ENCODE measurements around the gene GLDN.

DNA sequence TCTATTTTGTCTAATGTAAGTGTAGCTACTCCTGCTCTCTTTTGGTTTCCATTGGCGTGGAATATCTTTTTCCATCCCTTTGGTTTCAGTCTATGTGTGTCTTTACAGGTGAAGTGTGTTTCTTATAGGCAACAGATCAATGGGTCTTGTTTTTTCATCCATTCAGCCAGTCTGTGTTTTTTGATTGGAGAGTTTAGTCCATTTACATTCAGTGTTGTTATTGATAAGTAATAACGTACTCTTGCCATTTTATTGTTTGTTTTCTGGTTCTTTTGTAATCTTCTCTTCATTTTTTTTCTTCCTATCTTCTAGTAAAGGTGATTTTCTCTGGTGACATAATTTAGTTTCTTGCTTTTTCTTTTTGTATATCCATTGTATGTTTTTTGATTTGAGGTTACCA, 97.1 kb downstream of the GLDN start:
- TF ChIP-seq, protein P1, sequence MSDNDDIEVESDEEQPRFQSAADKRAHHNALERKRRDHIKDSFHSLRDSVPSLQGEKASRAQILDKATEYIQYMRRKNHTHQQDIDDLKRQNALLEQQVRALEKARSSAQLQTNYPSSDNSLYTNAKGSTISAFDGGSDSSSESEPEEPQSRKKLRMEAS (IDR thresholded peaks at IDR 0.05) = no peak
- TF ChIP-seq, protein P2, sequence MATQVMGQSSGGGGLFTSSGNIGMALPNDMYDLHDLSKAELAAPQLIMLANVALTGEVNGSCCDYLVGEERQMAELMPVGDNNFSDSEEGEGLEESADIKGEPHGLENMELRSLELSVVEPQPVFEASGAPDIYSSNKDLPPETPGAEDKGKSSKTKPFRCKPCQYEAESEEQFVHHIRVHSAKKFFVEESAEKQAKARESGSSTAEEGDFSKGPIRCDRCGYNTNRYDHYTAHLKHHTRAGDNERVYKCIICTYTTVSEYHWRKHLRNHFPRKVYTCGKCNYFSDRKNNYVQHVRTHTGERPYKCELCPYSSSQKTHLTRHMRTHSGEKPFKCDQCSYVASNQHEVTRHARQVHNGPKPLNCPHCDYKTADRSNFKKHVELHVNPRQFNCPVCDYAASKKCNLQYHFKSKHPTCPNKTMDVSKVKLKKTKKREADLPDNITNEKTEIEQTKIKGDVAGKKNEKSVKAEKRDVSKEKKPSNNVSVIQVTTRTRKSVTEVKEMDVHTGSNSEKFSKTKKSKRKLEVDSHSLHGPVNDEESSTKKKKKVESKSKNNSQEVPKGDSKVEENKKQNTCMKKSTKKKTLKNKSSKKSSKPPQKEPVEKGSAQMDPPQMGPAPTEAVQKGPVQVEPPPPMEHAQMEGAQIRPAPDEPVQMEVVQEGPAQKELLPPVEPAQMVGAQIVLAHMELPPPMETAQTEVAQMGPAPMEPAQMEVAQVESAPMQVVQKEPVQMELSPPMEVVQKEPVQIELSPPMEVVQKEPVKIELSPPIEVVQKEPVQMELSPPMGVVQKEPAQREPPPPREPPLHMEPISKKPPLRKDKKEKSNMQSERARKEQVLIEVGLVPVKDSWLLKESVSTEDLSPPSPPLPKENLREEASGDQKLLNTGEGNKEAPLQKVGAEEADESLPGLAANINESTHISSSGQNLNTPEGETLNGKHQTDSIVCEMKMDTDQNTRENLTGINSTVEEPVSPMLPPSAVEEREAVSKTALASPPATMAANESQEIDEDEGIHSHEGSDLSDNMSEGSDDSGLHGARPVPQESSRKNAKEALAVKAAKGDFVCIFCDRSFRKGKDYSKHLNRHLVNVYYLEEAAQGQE (IDR thresholded peaks at IDR 0.05; ENCODE audit: low read depth) = no peak
- TF ChIP-seq EP300 (IDR thresholded peaks at IDR 0.05; ENCODE audit: borderline replicate concordance) (no peak), RAD21 (IDR thresholded peaks at IDR 0.05; ENCODE audit: low read depth) (no peak), CEBPB (IDR thresholded peaks at IDR 0.05) (no peak)

Measured in Ishikawa (cell line).